NCI-H2227 (cell line): ENCODE data around the gene SH3GL2.
"Not testable (repeated sequence)": the region's sequence is repeated elsewhere in the genome, so short reads cannot be mapped to it uniquely, and the experiment has no call there.

Source experiments
- DNase-seq: peaks from one replicate; lab custom pipeline; 2025; ENCODE audit not compliant: unreplicated experiment; lab: John Stamatoyannopoulos, UW

The SH3GL2 gene

GRCh38 chr9:17742067-17742466 is 163.2 kb downstream of the SH3GL2 start:
- no peak for DNase-seq

- no peak for DNase-seq
Measured at GRCh38 chr9:17744786-17745185, 165.9 kb downstream of the SH3GL2 start.

GRCh38 chr9:17750269-17750668 is 171.4 kb downstream of the SH3GL2 start:
- DNase-seq, result peak; percentile 52

GRCh38 chr9:17751486-17751885 is 172.6 kb downstream of the SH3GL2 start:
- DNase-seq, result no peak

- DNase-seq, result no peak
Measured at GRCh38 chr9:17752021-17752420, 173.2 kb downstream of the SH3GL2 start.

GRCh38 chr9:17757816-17758215 is 178.9 kb downstream of the SH3GL2 start:
- no peak for DNase-seq

- DNase-seq, result no peak
Measured at GRCh38 chr9:17760250-17760649, 181.4 kb downstream of the SH3GL2 start.

DNA sequence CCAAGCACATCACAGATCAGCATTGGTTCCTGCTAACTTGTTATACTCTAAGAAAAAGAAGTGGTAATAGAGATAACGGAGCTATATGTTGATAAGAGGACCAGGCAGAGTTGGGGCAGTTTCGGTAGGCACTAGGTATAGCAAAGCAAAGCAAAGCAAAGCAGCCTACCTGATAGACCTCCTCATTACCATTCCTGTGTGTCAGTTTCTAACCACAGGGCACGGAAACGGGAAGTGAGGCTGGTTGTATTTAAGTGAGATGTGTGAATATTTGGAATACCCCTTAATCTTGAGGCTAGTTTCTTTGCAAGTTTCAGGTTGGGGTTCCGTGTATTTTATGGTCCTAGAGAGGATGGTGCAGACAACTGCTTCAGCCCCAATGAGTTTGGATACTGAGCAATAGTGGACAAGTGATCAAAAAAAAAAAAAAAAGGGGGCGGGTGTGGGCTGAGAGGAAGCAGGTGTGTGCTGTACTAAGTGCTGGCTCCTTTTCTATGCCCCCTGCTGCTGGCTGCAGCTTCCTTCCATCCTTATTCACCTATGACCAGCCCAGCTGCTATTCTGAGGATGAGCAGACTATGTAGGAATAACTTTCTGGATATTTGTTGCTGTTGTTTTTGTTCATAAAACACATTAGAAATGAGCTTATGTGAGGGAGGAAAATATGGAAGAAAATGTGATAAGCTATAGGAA is 183.3 kb downstream of the SH3GL2 start:
- peak; percentile 3 for DNase-seq

- no peak for DNase-seq
Measured at GRCh38 chr9:17764306-17764705, 185.4 kb downstream of the SH3GL2 start.

DNA sequence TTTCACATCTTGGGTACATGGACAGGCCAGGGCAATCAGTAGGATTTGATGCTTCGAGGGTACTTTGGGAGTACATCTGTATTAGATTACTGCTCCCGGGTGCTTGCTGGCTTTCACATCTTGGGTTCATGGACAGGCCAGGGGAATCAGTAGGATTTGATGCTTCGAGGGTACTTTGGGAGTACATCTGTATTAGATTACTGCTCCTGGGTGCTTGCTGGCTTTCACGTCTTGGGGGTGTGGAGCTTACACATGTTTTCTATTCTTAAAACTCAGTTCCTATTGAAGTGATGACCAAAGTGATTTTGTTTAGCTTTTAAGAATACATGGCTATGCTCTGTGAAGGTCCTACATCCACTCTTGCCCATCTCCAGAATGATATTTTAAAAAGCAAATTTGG is 186.3 kb downstream of the SH3GL2 start:
- DNase-seq, result not testable (repeated sequence)

DNA sequence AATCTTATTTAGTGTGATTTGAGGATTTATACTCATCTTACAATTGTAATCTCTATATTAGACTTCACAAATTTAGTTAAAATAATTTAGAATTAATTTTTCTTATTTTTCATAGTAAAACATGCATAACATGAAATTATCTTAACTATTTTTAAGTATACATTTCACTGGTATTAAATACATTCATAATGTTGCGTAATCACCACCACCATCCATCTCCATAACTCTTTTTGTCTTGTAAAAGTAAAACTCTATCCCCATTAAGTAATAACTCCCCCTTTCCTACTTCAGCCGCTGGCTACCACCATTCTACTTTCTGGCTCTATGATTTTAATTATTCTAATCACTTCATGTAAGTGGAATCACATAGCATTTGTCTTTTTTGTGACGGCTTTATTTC is 193.4 kb downstream of the SH3GL2 start:
- DNase-seq, result no peak

- peak; percentile 69 for DNase-seq
Measured at GRCh38 chr9:17775656-17776055, 196.8 kb downstream of the SH3GL2 start.

- DNase-seq, result no peak
Measured at GRCh38 chr9:17776735-17777134, 197.9 kb downstream of the SH3GL2 start.

DNA sequence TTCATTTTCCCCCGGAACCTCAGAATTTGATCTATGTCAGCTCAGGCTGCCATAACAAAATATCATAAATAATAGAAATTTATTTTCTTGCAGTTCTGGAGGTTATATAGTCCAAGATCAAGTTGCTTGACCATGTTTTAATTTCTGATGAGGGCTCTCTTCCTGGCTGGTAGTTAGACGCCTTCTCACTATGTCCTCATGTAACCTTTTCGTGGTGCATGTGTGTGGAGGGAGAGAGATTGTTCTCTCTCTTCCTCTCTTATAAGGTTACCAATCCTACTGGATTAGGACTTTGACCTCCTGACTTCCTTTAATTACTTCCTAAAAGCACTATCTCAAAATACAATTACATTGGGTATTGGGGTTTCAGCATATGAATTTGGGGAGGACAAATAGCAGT is 198.6 kb downstream of the SH3GL2 start:
- DNase-seq, result no peak

DNA sequence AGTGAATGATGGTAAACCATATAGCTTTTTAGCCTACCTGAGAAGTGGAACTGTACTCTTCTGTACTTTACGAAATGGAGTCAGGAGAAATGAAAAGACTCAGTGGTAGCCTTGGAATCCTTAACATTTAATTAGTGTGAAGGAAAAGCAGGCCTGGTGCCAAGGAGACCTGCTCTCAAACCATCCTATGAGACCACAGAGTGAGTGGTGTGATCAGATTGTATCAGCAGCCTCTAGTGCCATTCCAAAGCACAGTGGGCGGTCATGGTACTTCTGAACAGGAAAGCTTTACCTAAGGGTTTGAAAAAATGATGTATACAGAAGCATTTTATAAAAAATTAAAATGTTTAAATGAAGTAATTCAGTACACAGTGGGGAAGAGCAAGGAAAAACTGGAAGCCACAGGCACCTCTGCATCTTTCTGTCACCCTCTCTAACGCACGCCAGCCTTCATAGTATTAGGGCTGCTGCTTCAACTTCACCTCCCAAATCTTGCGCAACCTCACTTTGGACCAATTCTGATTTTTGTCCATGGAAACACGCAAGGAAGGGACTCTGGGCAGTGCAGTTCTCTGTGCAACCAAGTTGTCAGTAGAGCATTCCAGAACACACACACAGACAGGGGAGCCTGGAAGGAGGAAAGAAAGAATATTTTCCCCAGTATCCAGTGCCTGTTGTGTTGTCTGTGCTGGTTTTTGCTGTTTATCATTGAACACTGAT is 203.7 kb downstream of the SH3GL2 start:
- DNase-seq, result no peak

DNA sequence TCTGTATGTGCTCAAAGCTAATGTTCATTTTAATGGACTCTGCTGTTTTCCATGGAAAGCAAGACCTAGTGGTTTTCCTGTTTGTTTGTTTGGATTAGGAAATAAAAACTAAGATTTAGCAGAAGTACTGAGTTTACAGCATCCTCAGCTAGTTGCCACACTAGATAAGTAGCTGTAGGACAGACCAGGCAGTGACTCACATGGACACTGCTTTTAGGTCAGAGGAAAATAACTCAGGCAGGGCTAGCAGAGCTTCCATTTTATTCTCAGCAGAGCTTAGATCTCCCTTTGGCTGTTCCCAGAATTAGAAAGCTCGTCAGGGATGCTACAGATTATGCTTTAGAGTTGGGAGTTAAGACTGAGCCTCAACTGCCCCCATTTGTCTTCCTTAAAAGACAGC is 204.4 kb downstream of the SH3GL2 start:
- no peak for DNase-seq

GRCh38 chr9:17789316-17789715 is 210.4 kb downstream of the SH3GL2 start:
- DNase-seq, result no peak

- DNase-seq, result no peak
Measured at GRCh38 chr9:17793713-17794622, 215.1 kb downstream of the SH3GL2 start.

- no peak for DNase-seq
Measured at GRCh38 chr9:17795744-17796143, 216.9 kb downstream of the SH3GL2 start.

DNA sequence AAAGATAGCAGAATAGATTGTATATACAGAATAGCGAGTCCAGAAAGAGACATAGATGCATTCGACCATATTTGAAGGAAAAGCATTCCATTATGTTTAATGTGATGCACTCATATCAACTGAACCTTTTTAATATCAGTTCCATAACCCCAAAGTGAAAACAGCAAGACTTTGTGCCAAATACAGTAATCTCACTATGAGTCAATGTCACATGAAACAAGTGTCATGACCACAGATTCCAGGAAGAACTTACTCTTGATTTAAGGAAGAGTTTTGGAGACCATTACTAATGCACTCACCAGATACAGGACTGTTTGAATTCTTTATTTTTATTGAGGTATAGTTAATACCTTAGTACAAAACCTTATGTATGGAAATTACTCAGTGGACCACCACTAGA is 220.5 kb downstream of the SH3GL2 start:
- no peak for DNase-seq

DNA sequence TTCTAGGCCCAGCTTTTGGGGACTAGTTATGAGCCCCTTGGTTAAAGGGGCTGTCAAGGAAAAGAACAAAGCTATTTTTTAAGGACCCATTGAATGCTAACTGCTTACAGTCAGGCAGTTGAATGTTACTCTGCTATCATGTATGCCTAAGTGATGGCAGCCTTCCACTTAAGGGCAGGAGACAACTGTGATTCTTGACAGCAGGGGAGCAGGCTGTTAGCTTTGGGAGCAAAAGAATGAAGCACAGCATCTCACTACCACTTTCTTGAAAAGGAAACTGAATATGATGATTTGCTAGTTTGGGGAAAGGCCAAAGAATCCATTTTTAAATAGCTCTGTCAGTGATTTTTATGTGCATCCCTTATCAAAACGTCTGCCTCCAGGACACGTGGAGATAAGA is 221.6 kb downstream of the SH3GL2 start:
- DNase-seq, result no peak
